GM12865 (cell line): ENCODE data around the gene GPC5.

ENCODE experiments used
- DNase-seq: peaks from one replicate; pipeline ENCODE4 v3.0.0; 2010; ENCODE audit warnings: low read depth
- H3K4me3 ChIP-seq: 2 replicates; pipeline ENCODE4 v1.5.1; 2011; ENCODE audit warnings: mild to moderate bottlenecking, low read depth, low read length, control low read depth
- CTCF ChIP-seq: IDR thresholded peaks from 2 replicates; pipeline ENCODE4 v1.5.1; 2011; ENCODE audit warnings: low read length, control low read depth, low read depth, inconsistent platforms; ENCODE audit not compliant: insufficient read depth; ENCODE audit errors: missing control alignments

Gene GPC5

GRCh38 chr13:92150606-92151005, 752.2 kb downstream of the GPC5 start:
- H3K4me3 ChIP-seq, result no peak overlapping the region
- no peak for TF ChIP-seq CTCF
- no peak for DNase-seq

GRCh38 chr13:92158346-92158745, 759.9 kb downstream of the GPC5 start:
- no peak for DNase-seq
- no peak overlapping the region for H3K4me3 ChIP-seq
- no peak for TF ChIP-seq CTCF

GRCh38 chr13:92164822-92165221, 766.4 kb downstream of the GPC5 start:
- H3K4me3 ChIP-seq, result no peak overlapping the region
- no peak for DNase-seq
- TF ChIP-seq CTCF, result no peak

GRCh38 chr13:92172191-92172590, 773.8 kb downstream of the GPC5 start:
- no peak for TF ChIP-seq CTCF
- no peak for DNase-seq

GRCh38 chr13:92173254-92173653, 774.8 kb downstream of the GPC5 start:
- DNase-seq, result no peak
- TF ChIP-seq CTCF, result no peak
- H3K4me3 ChIP-seq, result no peak overlapping the region

More at GRCh38 chr13:92172191-92172590, 773.8 kb downstream of the GPC5 start:
- no peak overlapping the region for H3K4me3 ChIP-seq

GRCh38 chr13:92175330-92175729, 776.9 kb downstream of the GPC5 start:
- TF ChIP-seq CTCF, result no peak
- peak; percentile 21 for DNase-seq

GRCh38 chr13:92177966-92178365, 779.5 kb downstream of the GPC5 start:
- H3K4me3 ChIP-seq, result no peak overlapping the region
- TF ChIP-seq CTCF, result no peak
- no peak for DNase-seq

More at GRCh38 chr13:92175330-92175729, 776.9 kb downstream of the GPC5 start:
- no peak overlapping the region for H3K4me3 ChIP-seq
